Transverse colon (tissue), 4 donors: Measurements from ENCODE around the gene IGFLR1.

Source experiments
- CTCF ChIP-seq, 5 experiments: fragments of 200-600 bp in 3 of 5; fragments of 450-650 bp in 2 of 5; sonication (generic) in 3 of 5; IDR thresholded peaks; 1 replicate in 2 of 5; 2 replicates in 3 of 5; pipeline ENCODE4 v1.5.1; 2016 to 2017; ENCODE audit warnings: antibody characterized with exemption in 5 of 5, inconsistent platforms in 3 of 5, mild to moderate bottlenecking in 2 of 5, moderate library complexity in 1 of 5
- EP300 ChIP-seq: sonication (generic); formaldehyde crosslinking; IDR thresholded peaks from one replicate; pipeline ENCODE4 v1.6.1; 2017; ENCODE audit warnings: antibody characterized with exemption, low read depth
- POLR2AphosphoS5 ChIP-seq, 3 donors: sonication (generic); formaldehyde crosslinking; IDR thresholded peaks; one replicate each; pipeline ENCODE4 v1.6.1; 2016; ENCODE audit warnings: antibody characterized with exemption in 3 of 3

GRCh38 chr19:35751839-35752745 is 9.8 kb upstream of the IGFLR1 start:
- TF ChIP-seq CTCF (IDR thresholded peaks at IDR 0.05): no peak
- no peak for TF ChIP-seq POLR2AphosphoS5 (IDR thresholded peaks at IDR 0.05)
- TF ChIP-seq EP300: no peak
